ENCODE data around the gene FAM72D.
"Not testable (repeated sequence)": the region's sequence is repeated elsewhere in the genome, so short reads cannot be mapped to it uniquely, and the experiment has no call there.

FAM72D gene

GRCh38 chr1:145082483-145083255 lies 13.1 kb upstream of the FAM72D start:
- not testable (repeated sequence) for DNase-seq (ENCODE audit: low read depth in 4 of 4, low spot score in 1 of 4)

- peak in 1 of 4 experiments; percentile 0 for DNase-seq (ENCODE audit: low read depth in 4 of 4, low spot score in 1 of 4)
Measured at GRCh38 chr1:145093517-145094149, 2.1 kb upstream of the FAM72D start.

GRCh38 chr1:145094655-145095211 lies 1.0 kb upstream of the FAM72D start:
- DNase-seq (ENCODE audit: low read depth in 4 of 4, low spot score in 1 of 4) = peak in 1 of 4 experiments; percentile 0

- DNase-seq (ENCODE audit: low read depth in 4 of 4, low spot score in 1 of 4) = not testable (repeated sequence)
Measured at GRCh38 chr1:145101725-145102124, 6.0 kb downstream of the FAM72D start.

GRCh38 chr1:145103294-145103693 lies 7.5 kb downstream of the FAM72D start:
- DNase-seq (ENCODE audit: low read depth in 4 of 4, low spot score in 1 of 4) = not testable (repeated sequence)

- DNase-seq (ENCODE audit: low read depth in 4 of 4, low spot score in 1 of 4) = not testable (repeated sequence)
Measured at GRCh38 chr1:145111674-145112073, 15.9 kb downstream of the FAM72D start.

GRCh38 chr1:145112703-145113102 lies 16.9 kb downstream of the FAM72D start:
- DNase-seq (ENCODE audit: low read depth in 4 of 4, low spot score in 1 of 4) = not testable (repeated sequence)

- DNase-seq (ENCODE audit: low read depth in 4 of 4, low spot score in 1 of 4) = not testable (repeated sequence)
Measured at GRCh38 chr1:145114560-145115057, 18.8 kb downstream of the FAM72D start.

GRCh38 chr1:145115587-145116493 lies 20.1 kb downstream of the FAM72D start:
- DNase-seq (ENCODE audit: low read depth in 4 of 4, low spot score in 1 of 4) = not testable (repeated sequence)

GRCh38 chr1:145119842-145120241 lies 24.1 kb downstream of the FAM72D start:
- not testable (repeated sequence) for DNase-seq (ENCODE audit: low read depth in 4 of 4, low spot score in 1 of 4)

GRCh38 chr1:145122344-145123061 lies 26.7 kb downstream of the FAM72D start:
- DNase-seq (ENCODE audit: low read depth in 4 of 4, low spot score in 1 of 4) = not testable (repeated sequence)

- DNase-seq (ENCODE audit: low read depth in 4 of 4, low spot score in 1 of 4) = not testable (repeated sequence)
Measured at GRCh38 chr1:145123062-145123395, 27.3 kb downstream of the FAM72D start.

GRCh38 chr1:145123992-145124641 lies 28.3 kb downstream of the FAM72D start:
- not testable (repeated sequence) for DNase-seq (ENCODE audit: low read depth in 4 of 4, low spot score in 1 of 4)

GRCh38 chr1:145125112-145125511 lies 29.3 kb downstream of the FAM72D start:
- not testable (repeated sequence) for DNase-seq (ENCODE audit: low read depth in 4 of 4, low spot score in 1 of 4)

- DNase-seq (ENCODE audit: low read depth in 4 of 4, low spot score in 1 of 4) = not testable (repeated sequence)
Measured at GRCh38 chr1:145127144-145127543, 31.4 kb downstream of the FAM72D start.

GRCh38 chr1:145128697-145129469 lies 33.1 kb downstream of the FAM72D start:
- DNase-seq (ENCODE audit: low read depth in 4 of 4, low spot score in 1 of 4) = not testable (repeated sequence)

- not testable (repeated sequence) for DNase-seq (ENCODE audit: low read depth in 4 of 4, low spot score in 1 of 4)
Measured at GRCh38 chr1:145134476-145134875, 38.7 kb downstream of the FAM72D start.

- DNase-seq (ENCODE audit: low read depth in 4 of 4, low spot score in 1 of 4) = not testable (repeated sequence)
Measured at GRCh38 chr1:145140549-145140948, 44.8 kb downstream of the FAM72D start.

Measured in stimulated activated CD4-positive, alpha-beta T cell treated with anti-CD3 and anti-CD28 coated beads, Interleukin-1b, Interleukin-23, amount 100 ng/mL, for 24 hours (primary cell).